Keratinocyte (primary cell): ENCODE data around the gene CDY2B.
"Not testable (repeated sequence)": the region's sequence is repeated elsewhere in the genome, so short reads cannot be mapped to it uniquely, and the experiment has no call there.

ENCODE experiments used
- CTCF ChIP-seq, 3 experiments: IDR thresholded peaks in 1 of 3; conservative IDR thresholded peaks in 1 of 3; optimal IDR thresholded peaks in 1 of 3; 2 replicates in 2 of 3; 3 replicates in 1 of 3; pipeline versions ENCODE3 to v1.5.1; 2011; ENCODE audit warnings: low read length in 3 of 3, mild to moderate bottlenecking in 3 of 3, moderate library complexity in 2 of 3, control low read depth in 1 of 3, inconsistent platforms in 1 of 3; ENCODE audit not compliant: insufficient read depth in 2 of 3; ENCODE audit errors: extremely low read depth in 1 of 3
- EZH2 ChIP-seq: IDR thresholded peaks from one replicate; pipeline ENCODE4 v1.6.1; 2012; ENCODE audit warnings: inconsistent platforms, mild to moderate bottlenecking, low read length, moderate library complexity

GRCh38 chrY:17875401-17875800, 4.6 kb downstream of the CDY2B start:
- TF ChIP-seq CTCF (optimal IDR thresholded peaks at IDR 0.05 in 1 of 3, IDR thresholded peaks at IDR 0.05 in 1 of 3, conservative IDR thresholded peaks at IDR 0.05 in 1 of 3; ENCODE audit: extremely low read depth in 1 of 3, insufficient read depth in 2 of 3, low read length in 3 of 3); EZH2: not testable (repeated sequence)
